GM21447 (cell line): ENCODE data around the gene CALML3.

Experiments
- ATAC-seq: cut with Tn5 transposase; IDR thresholded peaks from one replicate; pipeline ENCODE4 v1.9.1; 2021; ENCODE audit not compliant: unreplicated experiment

The CALML3 gene

GRCh38 chr10:5490698-5491464, 33.9 kb upstream of the CALML3 start:
- no peak for ATAC-seq

DNA sequence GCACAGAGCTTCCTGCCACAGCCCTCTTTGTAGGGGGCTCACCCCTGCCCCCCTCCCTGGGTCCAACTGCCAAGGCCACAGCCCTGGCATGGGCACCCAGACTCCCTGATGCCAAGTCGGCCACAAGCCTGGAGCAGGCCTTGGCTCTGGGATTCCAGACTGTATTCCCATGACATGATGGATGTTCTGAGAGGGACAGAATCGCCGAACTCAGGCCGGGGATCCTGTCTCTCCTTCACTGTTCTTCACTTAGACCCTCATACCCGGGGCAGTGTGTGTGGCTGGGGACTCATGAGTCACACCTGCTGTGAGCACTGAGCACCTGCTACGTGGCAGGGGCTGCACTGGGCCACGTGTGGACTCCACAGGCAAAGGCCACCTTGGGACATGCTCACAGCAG, 33.3 kb upstream of the CALML3 start:
- no peak for ATAC-seq

- ATAC-seq, result no peak
Measured at GRCh38 chr10:5492322-5492855, 32.4 kb upstream of the CALML3 start.

DNA sequence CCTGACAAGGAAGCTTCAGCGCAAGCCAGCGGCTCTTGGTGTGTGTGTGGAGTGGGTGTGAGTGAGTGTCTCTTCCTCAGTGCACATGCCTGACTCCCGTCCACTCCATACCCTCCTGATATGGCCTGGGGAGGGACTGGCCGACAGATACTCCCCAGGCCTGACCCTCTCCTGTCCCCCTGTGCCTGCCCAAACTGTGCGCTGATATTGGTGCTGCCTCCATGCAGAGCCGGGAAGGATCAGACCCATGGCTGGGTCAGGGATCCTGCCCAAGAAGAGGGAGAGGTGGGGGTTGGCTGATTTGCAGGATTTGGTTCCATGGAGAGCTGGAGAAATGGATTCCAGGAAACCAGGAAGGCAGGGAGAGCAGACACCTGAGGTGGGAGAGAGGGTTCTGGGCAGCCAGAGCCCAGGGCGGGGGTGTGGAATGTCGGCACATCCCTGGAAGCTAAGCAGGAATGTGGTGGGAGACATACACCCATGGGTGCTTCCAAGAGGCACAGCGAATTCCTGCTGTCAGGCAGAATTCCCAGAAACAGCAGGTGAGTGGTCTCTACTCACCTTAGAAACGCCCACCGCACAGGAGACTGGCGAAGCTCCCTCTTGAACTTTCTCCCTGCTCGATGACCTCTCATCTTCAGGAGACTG, 31.7 kb upstream of the CALML3 start:
- no peak for ATAC-seq

- ATAC-seq, result no peak
Measured at GRCh38 chr10:5493691-5494090, 31.1 kb upstream of the CALML3 start.

GRCh38 chr10:5494611-5495010, 30.1 kb upstream of the CALML3 start:
- ATAC-seq, result no peak

DNA sequence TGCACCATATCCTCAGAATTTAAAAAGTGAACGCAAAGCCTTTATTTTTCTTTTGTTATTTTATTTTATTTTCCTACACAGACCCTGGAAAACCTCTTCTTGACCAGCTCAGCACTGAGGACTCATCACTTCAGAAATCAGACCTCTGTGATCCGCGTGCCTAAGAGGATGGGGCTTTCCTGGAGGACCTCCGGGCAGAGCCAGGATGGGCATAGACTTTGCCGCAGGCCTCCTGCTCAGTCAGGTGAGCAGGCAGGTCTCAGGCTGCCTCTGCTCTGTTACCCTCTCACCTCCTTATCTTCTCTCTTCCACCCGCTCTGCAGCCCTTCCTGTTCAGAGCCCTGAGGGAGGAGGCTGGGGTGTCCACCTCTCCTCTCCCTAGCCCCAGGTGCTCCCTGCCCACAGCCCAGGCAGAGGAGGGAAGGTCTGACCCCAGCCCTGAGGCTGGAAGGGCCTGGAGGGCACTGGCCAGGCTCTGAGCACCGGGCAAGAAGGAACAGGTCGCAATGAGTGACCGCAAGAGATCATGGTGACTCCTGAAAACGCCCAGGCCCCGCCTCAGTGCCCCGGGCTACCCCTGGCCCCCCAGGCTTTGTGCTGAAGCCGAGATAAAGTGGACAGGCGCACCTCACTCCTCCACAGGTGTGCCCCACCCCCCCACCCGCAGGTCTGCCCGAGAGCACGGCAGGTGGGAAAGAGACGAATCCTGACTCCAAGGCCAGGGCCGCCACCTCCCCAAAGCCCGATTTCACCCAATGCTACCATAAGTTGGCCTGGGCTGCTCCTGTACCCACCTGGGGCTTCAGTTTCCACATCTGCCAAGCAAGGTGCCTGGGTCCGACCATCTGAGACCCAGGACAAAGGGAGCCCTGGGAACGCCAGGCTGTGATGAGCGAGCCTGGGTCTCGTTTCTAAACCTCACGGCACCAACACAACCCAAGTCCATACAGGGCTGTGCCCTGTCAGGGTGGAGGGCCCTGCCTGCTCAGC, 28.2 kb upstream of the CALML3 start:
- ATAC-seq, result no peak

DNA sequence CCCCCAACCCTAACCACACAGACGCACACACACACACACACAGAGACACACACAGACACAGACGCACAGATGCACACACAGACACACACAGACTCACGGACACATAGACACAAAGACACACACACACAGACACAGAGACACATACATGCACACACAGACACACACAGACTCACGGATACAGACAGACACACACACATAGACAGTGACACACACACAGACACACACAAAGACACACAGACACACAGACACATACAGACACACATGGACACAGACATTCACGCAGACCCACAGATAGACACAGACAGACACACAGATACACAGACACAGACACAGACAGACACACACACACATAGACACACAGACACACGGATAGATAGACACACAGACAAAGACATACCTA, 27.5 kb upstream of the CALML3 start:
- ATAC-seq, result no peak

- no peak for ATAC-seq
Measured at GRCh38 chr10:5497948-5498730, 26.6 kb upstream of the CALML3 start.

DNA sequence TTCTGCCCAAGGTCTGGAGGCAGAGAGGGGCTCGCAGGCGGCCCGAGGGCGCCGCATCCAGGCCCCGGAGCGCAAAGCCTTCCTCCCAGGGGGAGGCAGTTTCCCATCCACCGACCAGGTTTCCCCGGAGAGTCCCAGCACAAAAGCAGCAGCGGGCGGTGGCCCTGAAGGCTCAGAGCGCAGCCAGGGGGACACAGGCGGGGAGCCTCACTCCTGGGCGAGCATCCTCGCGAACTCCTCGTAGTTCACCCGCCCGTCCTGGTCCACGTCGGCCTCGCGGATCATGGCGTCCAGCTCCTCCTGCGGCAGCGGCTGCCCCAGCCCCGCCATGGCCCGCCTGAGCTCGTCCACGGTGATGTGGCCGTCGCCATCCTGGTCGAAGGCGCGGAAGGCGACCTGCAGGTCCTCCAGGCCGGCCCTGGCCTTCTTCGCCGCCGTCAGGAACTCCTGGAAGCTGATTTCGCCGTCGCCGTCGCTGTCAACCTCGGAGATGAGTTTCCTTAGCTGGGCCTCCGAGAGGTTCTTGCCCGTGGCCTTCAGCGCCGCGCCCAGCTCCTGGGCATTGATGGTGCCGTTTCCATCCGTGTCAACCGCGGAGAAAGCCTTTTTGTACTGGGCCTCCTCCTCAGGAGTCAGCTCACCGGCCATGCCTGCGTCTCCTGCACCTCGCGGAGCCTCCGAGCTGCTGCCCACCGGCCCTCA, 25.8 kb upstream of the CALML3 start:
- no peak for ATAC-seq

GRCh38 chr10:5499493-5500140, 25.1 kb upstream of the CALML3 start, which contains the start of gene CALML5:
Gene CALML5 (minus strand): TSS chr10:5499570. CDS start chr10:5499438, 132 bp downstream.
- no peak for ATAC-seq

DNA sequence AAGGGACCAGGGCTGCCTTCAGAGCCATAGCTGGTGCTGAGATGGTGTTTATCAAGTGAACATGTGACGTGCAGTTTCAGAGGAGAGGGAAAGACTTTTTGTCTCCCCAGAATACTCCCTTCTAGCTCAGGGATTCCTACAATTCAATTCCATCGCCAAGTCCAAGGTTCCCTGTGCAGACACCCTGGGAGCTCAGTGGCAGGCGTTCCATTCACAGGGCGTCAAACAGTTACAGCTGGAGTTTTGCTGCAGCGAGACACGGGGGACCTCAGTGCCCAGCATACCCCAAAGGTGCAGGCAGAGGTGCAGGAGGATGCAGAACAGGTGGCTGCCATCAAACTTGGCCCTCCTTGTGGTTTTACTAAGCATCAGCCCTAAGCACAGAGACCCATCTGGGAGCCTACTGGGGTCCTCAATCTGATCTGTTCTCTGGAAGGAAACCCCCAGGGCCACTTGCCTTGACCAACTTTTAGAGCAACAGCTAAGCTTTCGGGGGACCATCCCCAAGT, 24.5 kb upstream of the CALML3 start:
- no peak for ATAC-seq

DNA sequence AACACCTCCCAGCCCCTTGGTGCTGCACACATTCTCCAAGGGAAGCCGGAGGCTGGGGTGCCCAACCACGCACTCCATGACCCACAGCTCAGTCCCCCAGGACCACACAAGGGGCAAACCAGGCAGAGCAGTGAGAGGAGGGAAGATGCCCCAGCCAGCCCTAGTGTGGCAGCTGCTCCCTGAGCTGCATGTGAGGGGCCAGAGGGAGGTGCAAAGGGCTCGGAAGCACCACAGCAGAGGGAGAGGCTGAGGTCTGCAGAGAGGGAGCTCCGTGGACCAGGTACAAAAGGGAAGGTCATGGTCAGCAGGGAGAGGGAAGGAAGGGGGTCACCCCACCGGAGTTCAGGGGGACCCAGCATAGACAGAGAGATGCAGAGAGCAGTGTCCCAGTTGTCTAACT, 23.9 kb upstream of the CALML3 start:
- ATAC-seq, result no peak

- ATAC-seq, result no peak
Measured at GRCh38 chr10:5502061-5502521, 22.7 kb upstream of the CALML3 start.

DNA sequence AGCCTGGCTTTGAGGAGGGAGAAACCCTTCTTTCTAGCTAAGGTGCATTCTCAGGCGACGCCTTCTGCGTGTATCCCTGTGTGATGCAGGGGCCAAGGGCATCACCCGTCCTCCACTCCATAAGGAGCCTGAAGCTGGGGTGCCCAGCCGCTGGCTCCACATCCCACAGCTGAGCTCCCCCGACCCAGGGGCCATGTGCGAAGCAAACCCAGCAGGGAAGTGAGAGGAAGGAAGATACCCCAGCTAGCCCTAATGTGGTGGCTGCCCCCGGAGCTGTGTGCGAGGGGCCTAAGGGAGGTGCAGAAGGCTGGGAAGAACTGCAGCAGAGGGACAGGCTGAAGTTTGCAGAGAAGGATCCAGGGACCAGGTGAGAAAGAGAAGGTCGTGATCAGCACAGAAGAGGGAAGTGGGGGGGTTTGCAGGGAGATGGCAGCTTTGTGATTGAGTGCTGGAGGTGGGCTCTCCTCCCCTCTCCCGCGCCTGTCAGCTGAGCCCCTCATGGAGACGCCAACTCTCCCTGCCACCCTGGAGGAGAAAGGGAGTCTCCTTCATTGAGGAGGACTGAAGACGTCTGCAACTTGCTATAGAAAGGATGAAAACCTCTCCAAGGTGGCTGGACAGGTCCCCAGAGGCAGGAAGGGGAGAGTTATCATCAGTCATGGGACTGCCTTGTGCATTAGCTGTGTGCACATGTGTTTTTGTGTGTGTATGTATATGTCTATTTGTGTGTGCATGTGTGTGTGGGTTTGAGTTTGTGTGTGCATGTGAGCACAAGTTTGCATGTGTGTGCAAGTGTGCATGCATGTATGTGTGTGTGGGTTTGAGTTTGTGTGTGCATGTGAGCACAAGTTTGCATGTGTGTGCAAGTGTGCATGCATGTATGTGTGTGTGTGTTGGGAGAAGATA, 21.9 kb upstream of the CALML3 start:
- no peak for ATAC-seq

DNA sequence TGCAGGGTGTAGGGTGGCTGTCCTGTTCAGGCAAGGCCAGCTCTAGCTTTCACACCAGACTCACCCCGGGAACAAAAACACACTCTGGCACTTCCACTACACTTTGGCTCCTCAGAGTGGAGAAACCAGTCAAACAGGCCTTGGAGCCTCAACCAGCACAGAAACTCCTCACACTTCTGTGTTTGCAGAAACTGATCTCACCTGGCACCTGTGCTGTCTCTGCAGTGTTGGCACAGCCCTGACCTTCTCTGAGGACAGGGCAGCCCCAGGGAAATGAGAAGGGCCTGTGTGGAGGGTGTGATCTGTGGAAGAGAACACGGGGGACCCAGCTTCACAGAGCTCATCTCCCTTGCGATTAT, 21.3 kb upstream of the CALML3 start:
- no peak for ATAC-seq

GRCh38 chr10:5504146-5505072, 20.4 kb upstream of the CALML3 start:
- no peak for ATAC-seq
